H9 (cell line): ENCODE measurements around the gene ANKRD49. TPM values are rescaled to one million over a fixed set of nuclear protein-coding genes. Genes with fewer than 3 reads are reported as not detected.

Experiments used
- DNase-seq: peaks from one replicate; pipeline ENCODE4 v3.0.0-alpha.2; 2017
- H2AFZ ChIP-seq: one replicate; pipeline ENCODE4 v1.6.1; 2013; ENCODE audit warnings: mild to moderate bottlenecking, low read length, control low read depth, moderate library complexity
- H2AK5ac ChIP-seq: 2 replicates; pipeline ENCODE4 v1.6.1; 2013; ENCODE audit warnings: low read length, control low read depth, mixed read lengths; ENCODE audit not compliant: insufficient read length
- H2BK120ac ChIP-seq: one replicate; pipeline ENCODE4 v1.6.1; 2013; ENCODE audit warnings: low read depth, mild to moderate bottlenecking, low read length, control low read depth, inconsistent platforms; ENCODE audit not compliant: poor library complexity, severe bottlenecking
- H2BK12ac ChIP-seq: 2 replicates; pipeline ENCODE4 v1.6.1; 2013; ENCODE audit warnings: low read length, control low read depth, mixed read lengths, low read depth; ENCODE audit not compliant: insufficient read length
- H2BK15ac ChIP-seq: 2 replicates; pipeline ENCODE4 v1.6.1; 2013; ENCODE audit warnings: low read depth, low read length, control low read depth
- H2BK20ac ChIP-seq: one replicate; pipeline ENCODE4 v1.6.1; 2013; ENCODE audit warnings: low read depth, mild to moderate bottlenecking, low read length, control low read depth, inconsistent platforms; ENCODE audit not compliant: poor library complexity, severe bottlenecking
- H2BK5ac ChIP-seq: 2 replicates; pipeline ENCODE4 v1.6.1; 2013; ENCODE audit warnings: low read length, control low read depth, mixed read lengths; ENCODE audit not compliant: insufficient read length
- H3K14ac ChIP-seq: 2 replicates; pipeline ENCODE4 v1.6.1; 2013; ENCODE audit warnings: low read length, control low read depth; ENCODE audit not compliant: insufficient read depth
- H3K18ac ChIP-seq: 2 replicates; pipeline ENCODE4 v1.6.1; 2013; ENCODE audit warnings: low read depth, mild to moderate bottlenecking, mixed read lengths, low read length, control low read depth; ENCODE audit not compliant: insufficient read length
- H3K23ac ChIP-seq: 2 replicates; pipeline ENCODE4 v1.6.1; 2013; ENCODE audit warnings: low read length, control low read depth, mixed read lengths, low read depth; ENCODE audit not compliant: insufficient read length
- H3K23me2 ChIP-seq: 2 replicates; pipeline ENCODE4 v1.6.1; 2013; ENCODE audit warnings: low read depth, mild to moderate bottlenecking, mixed read lengths, low read length, control low read depth; ENCODE audit not compliant: insufficient read length, poor library complexity, severe bottlenecking
- H3K27ac ChIP-seq: 2 replicates; pipeline ENCODE4 v1.5.1; 2013; ENCODE audit warnings: low read length, control low read depth, mixed read lengths, low read depth; ENCODE audit not compliant: insufficient read length
- H3K27me3 ChIP-seq: 2 replicates; pipeline ENCODE4 v1.6.1; 2013; ENCODE audit warnings: low read length, control low read depth, inconsistent platforms; ENCODE audit not compliant: insufficient read depth
- H3K4ac ChIP-seq: 2 replicates; pipeline ENCODE4 v1.6.1; 2013; ENCODE audit warnings: low read depth, mild to moderate bottlenecking, control low read depth, inconsistent platforms, low read length, moderate library complexity
- H3K4me1 ChIP-seq: 2 replicates; pipeline ENCODE4 v1.6.1; 2013; ENCODE audit warnings: low read length, control low read depth, inconsistent platforms; ENCODE audit not compliant: insufficient read depth
- H3K4me2 ChIP-seq: 2 replicates; pipeline ENCODE4 v1.6.1; 2013; ENCODE audit warnings: low read length, control low read depth, mixed read lengths; ENCODE audit not compliant: insufficient read length, insufficient read depth
- H3K56ac ChIP-seq: 2 replicates; pipeline ENCODE4 v1.6.1; 2013; ENCODE audit warnings: low read depth, mild to moderate bottlenecking, mixed read lengths, low read length, control low read depth; ENCODE audit not compliant: insufficient read length
- H3K79me1 ChIP-seq: 2 replicates; pipeline ENCODE4 v1.6.1; 2013; ENCODE audit warnings: low read depth, mild to moderate bottlenecking, moderate library complexity, low read length, control low read depth, inconsistent platforms; ENCODE audit not compliant: insufficient read depth, poor library complexity, severe bottlenecking
- H3K79me2 ChIP-seq: 2 replicates; pipeline ENCODE4 v1.6.1; 2013; ENCODE audit warnings: low read length, control low read depth, inconsistent platforms; ENCODE audit not compliant: insufficient read depth
- H3K9ac ChIP-seq: 2 replicates; pipeline ENCODE4 v1.6.1; 2013; ENCODE audit warnings: low read length, control low read depth, mixed read lengths; ENCODE audit not compliant: insufficient read length; ENCODE audit errors: extremely low read depth
- H3K9me3 ChIP-seq: one replicate; pipeline ENCODE4 v1.6.1; 2013; ENCODE audit warnings: low read depth, low read length, inconsistent platforms; ENCODE audit not compliant: control insufficient read depth
- H3T11ph ChIP-seq: one replicate; pipeline ENCODE4 v1.6.1; 2013; ENCODE audit warnings: mild to moderate bottlenecking, low read length, control low read depth, inconsistent platforms
- H4K20me1 ChIP-seq: one replicate; pipeline ENCODE4 v1.6.1; 2013; ENCODE audit not compliant: control insufficient read depth, insufficient read length, insufficient read depth
- H4K5ac ChIP-seq: 2 replicates; pipeline ENCODE4 v1.6.1; 2013; ENCODE audit warnings: low read depth, mild to moderate bottlenecking, mixed read lengths, low read length, control low read depth; ENCODE audit not compliant: insufficient read length
- H4K8ac ChIP-seq: replicated peaks from 2 replicates; pipeline ENCODE4 v1.6.1; 2013; ENCODE audit warnings: low read length, control low read depth, mixed read lengths, low read depth; ENCODE audit not compliant: insufficient read length
- H4K91ac ChIP-seq: 2 replicates; pipeline ENCODE4 v1.6.1; 2013; ENCODE audit warnings: low read depth, mild to moderate bottlenecking, moderate library complexity, mixed read lengths, low read length, control low read depth; ENCODE audit not compliant: insufficient read length
- H3K27ac Mint-ChIP-seq, 3 experiments: 2 replicates in 2 of 3; 3 replicates in 1 of 3; pipeline ENCODE4 v1.8.0; 2020 to 2021; ENCODE audit warnings: mixed read lengths in 3 of 3, mild to moderate bottlenecking in 1 of 3, moderate library complexity in 1 of 3
- H3K27me3 Mint-ChIP-seq: 2 replicates; pipeline ENCODE4 v1.8.0; 2021; ENCODE audit warnings: low read depth, mild to moderate bottlenecking, moderate library complexity, mixed read lengths
- H3K36me3 Mint-ChIP-seq, 3 experiments: 2 replicates in 2 of 3; 3 replicates in 1 of 3; pipeline ENCODE4 v1.8.0; 2020 to 2021; ENCODE audit warnings: low read depth in 3 of 3, mixed read lengths in 3 of 3; ENCODE audit not compliant: insufficient read depth in 1 of 3
- H3K4me1 Mint-ChIP-seq, 2 experiments: 2 replicates each; pipeline ENCODE4 v1.8.0; 2020; ENCODE audit warnings: mixed read lengths in 2 of 2
- H3K4me3 Mint-ChIP-seq, 2 experiments: 2 replicates in 1 of 2; 3 replicates in 1 of 2; pipeline ENCODE4 v1.8.0; 2020 to 2021; ENCODE audit warnings: mild to moderate bottlenecking in 2 of 2, mixed read lengths in 2 of 2, moderate library complexity in 1 of 2
- H3K9me3 Mint-ChIP-seq, 2 experiments: 2 replicates in 1 of 2; 3 replicates in 1 of 2; pipeline ENCODE4 v1.8.0; 2020; ENCODE audit warnings: mild to moderate bottlenecking in 2 of 2, mixed read lengths in 2 of 2, moderate library complexity in 1 of 2
- WGBS: extraction: QIAGEN DNeasy Blood & Tissue Kit; methylation state at CpG from one replicate; pipeline ENCODE4 v1.1.7; 2013; ENCODE audit warnings: missing lambda C conversion rate, low lambda C conversion rate, mixed read lengths; ENCODE audit not compliant: insufficient read length; ENCODE audit errors: extremely low coverage; 5-methylcytosine and 5-hydroxymethylcytosine counted together
- total RNA-seq: library from RNA; stranded (reverse); gene quantifications from 2 replicates; pipeline ENCODE4 v1.2.1, GENCODE V29; 2021
- TF ChIP-seq, protein P1 (sequence below): fragments of 200-600 bp; sonication (generic); conservative IDR thresholded peaks from 3 replicates; pipeline ENCODE4 v1.8.0; 2021; ENCODE audit warnings: antibody characterized with exemption, mild to moderate bottlenecking

The ANKRD49 gene
- total RNA-seq, 1 experiment from 2014 or later, result 13.8 TPM

DNA sequence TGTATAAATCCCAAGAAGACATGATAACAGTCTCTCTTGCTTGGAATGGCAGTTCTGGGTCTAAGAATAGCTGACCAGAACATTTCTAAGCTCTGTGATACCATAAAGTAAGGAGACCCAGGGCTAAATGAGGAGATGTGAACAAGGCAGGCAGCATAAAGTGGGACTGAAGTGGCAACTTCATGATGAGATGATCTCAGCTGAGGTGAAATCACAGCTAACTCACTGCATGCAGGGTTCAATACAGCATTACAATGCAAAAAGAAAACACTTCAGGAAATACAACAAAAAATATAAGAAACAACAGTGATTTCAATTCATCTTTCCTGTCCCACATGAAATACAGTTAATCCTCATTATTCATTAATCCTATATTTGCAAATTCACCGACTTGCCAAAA is 44.8 kb upstream of the ANKRD49 start:
- H4K91ac ChIP-seq, result no peak overlapping the region

More for the DNA sequence above, 44.8 kb upstream of the ANKRD49 start:
- no peak overlapping the region; a peak in 1 of 7 replicates for H3K27ac Mint-ChIP-seq
- no peak overlapping the region for H2BK120ac ChIP-seq
- no peak overlapping the region for H3K27ac ChIP-seq
- no peaks in the 10 kb centered on the region for H3K9me3 ChIP-seq
- no peak overlapping the region for H3K4me3 Mint-ChIP-seq
- WGBS, result 100% methylated on average over 1 of the region's 1 CpG
- no peaks in the 10 kb centered on the region for H3K79me1 ChIP-seq
- no peak overlapping the region for H3K56ac ChIP-seq
- no peak overlapping the region for H3K9ac ChIP-seq
- H2AK5ac ChIP-seq, result no peak overlapping the region
- no peaks in the 10 kb centered on the region for H3K23me2 ChIP-seq
- H3K4ac ChIP-seq, result no peak overlapping the region
- H2BK5ac ChIP-seq, result no peak overlapping the region
- H3K9me3 Mint-ChIP-seq, result no peaks in the 10 kb centered on the region
- no peak overlapping the region for H3T11ph ChIP-seq
- no peak overlapping the region for H4K5ac ChIP-seq
- H2AFZ ChIP-seq, result no peak overlapping the region
- H3K4me2 ChIP-seq, result no peak overlapping the region
- H4K8ac ChIP-seq, result no peak overlapping the region
- no peaks in the 10 kb centered on the region for H3K4me1 Mint-ChIP-seq
- H2BK15ac ChIP-seq, result no peak overlapping the region
- no peaks in the 10 kb centered on the region for H3K4me1 ChIP-seq
- TF ChIP-seq, protein P1, sequence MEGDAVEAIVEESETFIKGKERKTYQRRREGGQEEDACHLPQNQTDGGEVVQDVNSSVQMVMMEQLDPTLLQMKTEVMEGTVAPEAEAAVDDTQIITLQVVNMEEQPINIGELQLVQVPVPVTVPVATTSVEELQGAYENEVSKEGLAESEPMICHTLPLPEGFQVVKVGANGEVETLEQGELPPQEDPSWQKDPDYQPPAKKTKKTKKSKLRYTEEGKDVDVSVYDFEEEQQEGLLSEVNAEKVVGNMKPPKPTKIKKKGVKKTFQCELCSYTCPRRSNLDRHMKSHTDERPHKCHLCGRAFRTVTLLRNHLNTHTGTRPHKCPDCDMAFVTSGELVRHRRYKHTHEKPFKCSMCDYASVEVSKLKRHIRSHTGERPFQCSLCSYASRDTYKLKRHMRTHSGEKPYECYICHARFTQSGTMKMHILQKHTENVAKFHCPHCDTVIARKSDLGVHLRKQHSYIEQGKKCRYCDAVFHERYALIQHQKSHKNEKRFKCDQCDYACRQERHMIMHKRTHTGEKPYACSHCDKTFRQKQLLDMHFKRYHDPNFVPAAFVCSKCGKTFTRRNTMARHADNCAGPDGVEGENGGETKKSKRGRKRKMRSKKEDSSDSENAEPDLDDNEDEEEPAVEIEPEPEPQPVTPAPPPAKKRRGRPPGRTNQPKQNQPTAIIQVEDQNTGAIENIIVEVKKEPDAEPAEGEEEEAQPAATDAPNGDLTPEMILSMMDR, result no peak
- H3K79me2 ChIP-seq, result no peaks in the 10 kb centered on the region
- H3K14ac ChIP-seq, result no peak overlapping the region
- H2BK20ac ChIP-seq, result no peak overlapping the region
- H3K27me3 ChIP-seq, result no peaks in the 10 kb centered on the region
- H3K36me3 Mint-ChIP-seq, result peaks cover 6 to 37% (median 31%) of the 10 kb centered on the region in 3 experiments; a peak in 6 of 7 replicates
- no peaks in the 10 kb centered on the region for H3K27me3 Mint-ChIP-seq
- H2BK12ac ChIP-seq, result no peak overlapping the region
- H3K18ac ChIP-seq, result no peak overlapping the region
- DNase-seq, result no peak
- H3K23ac ChIP-seq, result no peak overlapping the region
- H4K20me1 ChIP-seq, result no peaks in the 10 kb centered on the region
